Adrenal gland (tissue), 5 donors: ENCODE results near the gene ACADSB.

Experiments used
- CTCF ChIP-seq, 6 experiments: fragments of 450-650 bp in 4 of 6; fragments of 200-600 bp in 2 of 6; sonication (generic) in 1 of 6; IDR thresholded peaks; 1 replicate in 5 of 6; 2 replicates in 1 of 6; pipeline versions ENCODE4 v1.5.1 to v1.8.0; 2016 to 2021; ENCODE audit warnings: antibody characterized with exemption in 6 of 6, mild to moderate bottlenecking in 2 of 6, moderate library complexity in 1 of 6
- POLR2A ChIP-seq, 2 donors: fragments of 450-650 bp; IDR thresholded peaks; one replicate each; pipeline ENCODE4 v1.6.1; 2017; ENCODE audit warnings: antibody characterized with exemption in 2 of 2, mild to moderate bottlenecking in 2 of 2, moderate library complexity in 1 of 2
- donor health status: DM: no; HTN: no; CAD: no.

- no peak for TF ChIP-seq CTCF (IDR thresholded peaks at IDR 0.05)
- no peak for TF ChIP-seq POLR2A (IDR thresholded peaks at IDR 0.05)
These were observed 7.4 kb downstream of the ACADSB start for GRCh38 chr10:123016228-123016627.
